ENCODE results near the gene GTPBP1. TPM values are rescaled to one million over a fixed set of nuclear protein-coding genes. Genes with fewer than 3 reads are reported as not detected.

Gene GTPBP1
- total RNA-seq, 1 experiment from 2014 or later = 16.1 TPM

GRCh38 chr22:38734421-38735100 lies 28.8 kb downstream of the GTPBP1 start:
- DNase-seq (ENCODE audit: low read depth, low spot score) = no peak
- in situ Hi-C loops (cut with HindIII; ENCODE audit: low pct_unique_long_range_greater_than_20kb, low sequenced_read_pairs) = no loop called here

GRCh38 chr22:38735126-38735464 lies 29.4 kb downstream of the GTPBP1 start:
- no peak for DNase-seq (ENCODE audit: low read depth, low spot score)
- in situ Hi-C loops (cut with HindIII; ENCODE audit: low pct_unique_long_range_greater_than_20kb, low sequenced_read_pairs) = no loop called here

DNA sequence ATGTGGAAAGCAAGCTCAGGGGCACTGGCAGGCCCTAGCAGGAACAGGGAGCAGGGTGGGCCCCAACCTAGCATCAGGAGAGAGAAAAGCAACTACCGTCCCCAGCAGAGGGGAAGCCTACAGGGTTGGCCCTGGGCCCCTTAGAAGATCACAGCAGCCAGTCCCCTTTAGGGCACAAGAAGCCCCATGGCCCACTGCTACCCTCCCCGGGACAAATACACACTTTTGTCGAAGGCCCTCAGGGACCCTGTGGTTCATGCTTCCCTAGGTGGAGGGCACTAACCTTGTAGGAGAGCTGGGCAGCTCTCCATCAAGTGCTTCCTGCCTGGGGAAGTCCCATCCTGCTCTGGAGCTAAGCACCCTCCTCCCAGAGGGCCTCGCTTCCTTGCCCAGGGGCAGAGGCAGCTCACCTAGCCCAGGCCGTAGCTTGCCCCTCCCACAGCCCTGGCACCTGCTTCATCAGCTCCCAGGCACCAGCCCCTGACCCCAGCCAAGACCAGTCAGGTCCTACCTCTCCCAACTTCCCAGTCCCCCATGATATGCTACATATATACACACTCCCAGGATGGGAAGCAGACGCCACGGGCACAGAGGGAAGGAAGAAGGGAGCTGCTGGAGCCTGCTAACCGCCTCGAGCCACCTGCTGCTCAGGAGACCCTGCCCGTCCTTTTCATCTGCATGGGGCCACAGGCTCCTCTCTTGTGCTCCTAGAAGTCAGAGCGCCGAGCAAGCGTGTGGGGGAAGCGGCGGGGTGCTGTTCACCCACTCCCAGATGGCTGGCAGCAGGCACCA lies 29.9 kb downstream of the GTPBP1 start:
- in situ Hi-C loops (cut with HindIII; ENCODE audit: low pct_unique_long_range_greater_than_20kb, low sequenced_read_pairs) = no loop called here
- no peak for DNase-seq (ENCODE audit: low read depth, low spot score)

- DNase-seq (ENCODE audit: low read depth, low spot score) = no peak
- in situ Hi-C loops (cut with HindIII; ENCODE audit: low pct_unique_long_range_greater_than_20kb, low sequenced_read_pairs) = no loop called here
Observed at GRCh38 chr22:38736257-38736570, 30.5 kb downstream of the GTPBP1 start.

GRCh38 chr22:38737302-38738060 lies 31.7 kb downstream of the GTPBP1 start:
- in situ Hi-C loops (cut with HindIII; ENCODE audit: low pct_unique_long_range_greater_than_20kb, low sequenced_read_pairs) = no loop called here
- no peak for DNase-seq (ENCODE audit: low read depth, low spot score)

DNA sequence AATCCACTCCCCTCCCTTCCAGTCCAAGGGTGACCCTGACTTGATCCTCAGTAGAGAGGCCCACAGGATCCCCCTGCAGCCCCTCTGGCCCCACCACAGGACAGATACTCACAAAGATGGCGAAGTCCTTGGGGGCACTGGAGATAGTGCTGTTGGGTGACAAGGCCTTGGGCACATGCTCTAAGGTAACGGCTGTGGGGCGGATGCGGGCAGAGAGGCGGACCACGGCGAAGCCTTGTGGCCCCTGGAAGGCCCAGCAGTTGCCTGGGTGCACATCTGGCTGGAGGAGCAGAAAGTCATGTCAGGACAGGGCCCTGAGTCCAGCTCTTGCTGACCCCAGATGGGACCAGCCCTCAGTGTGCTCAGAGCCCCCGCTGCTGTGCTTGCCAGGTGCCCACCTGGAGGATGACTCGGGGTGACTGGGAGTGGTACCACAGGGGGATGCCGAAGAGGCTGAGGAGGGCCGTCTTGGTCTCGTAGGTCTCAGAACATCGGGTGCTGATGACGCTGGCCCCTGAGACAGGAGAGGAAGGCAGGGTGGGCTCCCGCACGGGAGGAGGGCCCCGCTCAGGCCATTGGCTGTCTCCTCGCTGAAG lies 32.8 kb downstream of the GTPBP1 start:
- in situ Hi-C loops (cut with HindIII; ENCODE audit: low pct_unique_long_range_greater_than_20kb, low sequenced_read_pairs) = no loop called here

GRCh38 chr22:38739300-38740055 lies 33.7 kb downstream of the GTPBP1 start:
- no peak for DNase-seq (ENCODE audit: low read depth, low spot score)
- in situ Hi-C loops (cut with HindIII; ENCODE audit: low pct_unique_long_range_greater_than_20kb, low sequenced_read_pairs) = no loop called here

More for the DNA sequence above, 32.8 kb downstream of the GTPBP1 start:
- no peak for DNase-seq (ENCODE audit: low read depth, low spot score)

DNA sequence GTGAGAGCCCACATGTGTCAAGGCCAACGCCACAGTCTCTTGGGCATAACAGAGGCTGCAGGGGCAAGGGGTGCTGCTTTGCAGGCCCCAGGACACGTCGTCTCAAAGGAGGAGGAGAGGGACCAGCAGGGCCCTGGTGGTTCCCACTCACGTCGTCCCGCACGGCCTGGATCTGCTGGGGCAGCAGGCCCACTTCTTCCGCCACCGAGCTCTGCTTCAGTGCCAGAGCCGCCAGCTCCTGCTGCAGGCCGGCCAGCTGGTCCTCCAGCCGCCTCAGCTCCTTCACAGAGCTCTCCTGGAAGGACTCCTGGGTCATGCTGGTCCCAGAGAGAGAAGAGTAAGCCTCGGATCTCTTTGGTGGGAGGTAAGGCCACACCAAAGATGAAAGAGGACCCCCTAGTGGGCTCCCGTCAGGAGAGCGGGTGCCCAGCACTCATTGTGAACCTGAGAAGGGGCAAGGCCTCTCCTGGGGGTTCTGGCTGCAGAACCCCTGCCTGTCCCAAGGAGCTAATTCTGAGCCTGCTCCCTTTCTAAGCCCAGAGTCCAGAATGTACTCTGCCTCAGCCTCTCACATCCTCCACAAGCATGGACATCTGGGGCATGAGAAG lies 34.5 kb downstream of the GTPBP1 start:
- no peak for DNase-seq (ENCODE audit: low read depth, low spot score)
- in situ Hi-C loops (cut with HindIII; ENCODE audit: low pct_unique_long_range_greater_than_20kb, low sequenced_read_pairs) = no loop called here

GRCh38 chr22:38740754-38741153 lies 35.0 kb downstream of the GTPBP1 start:
- in situ Hi-C loops (cut with HindIII; ENCODE audit: low pct_unique_long_range_greater_than_20kb, low sequenced_read_pairs) = no loop called here
- DNase-seq (ENCODE audit: low read depth, low spot score) = no peak

GRCh38 chr22:38741166-38741565 lies 35.4 kb downstream of the GTPBP1 start:
- in situ Hi-C loops (cut with HindIII; ENCODE audit: low pct_unique_long_range_greater_than_20kb, low sequenced_read_pairs) = no loop called here
- no peak for DNase-seq (ENCODE audit: low read depth, low spot score)

GRCh38 chr22:38741576-38741975 lies 35.8 kb downstream of the GTPBP1 start:
- in situ Hi-C loops (cut with HindIII; ENCODE audit: low pct_unique_long_range_greater_than_20kb, low sequenced_read_pairs) = no loop called here
- DNase-seq (ENCODE audit: low read depth, low spot score) = no peak

DNA sequence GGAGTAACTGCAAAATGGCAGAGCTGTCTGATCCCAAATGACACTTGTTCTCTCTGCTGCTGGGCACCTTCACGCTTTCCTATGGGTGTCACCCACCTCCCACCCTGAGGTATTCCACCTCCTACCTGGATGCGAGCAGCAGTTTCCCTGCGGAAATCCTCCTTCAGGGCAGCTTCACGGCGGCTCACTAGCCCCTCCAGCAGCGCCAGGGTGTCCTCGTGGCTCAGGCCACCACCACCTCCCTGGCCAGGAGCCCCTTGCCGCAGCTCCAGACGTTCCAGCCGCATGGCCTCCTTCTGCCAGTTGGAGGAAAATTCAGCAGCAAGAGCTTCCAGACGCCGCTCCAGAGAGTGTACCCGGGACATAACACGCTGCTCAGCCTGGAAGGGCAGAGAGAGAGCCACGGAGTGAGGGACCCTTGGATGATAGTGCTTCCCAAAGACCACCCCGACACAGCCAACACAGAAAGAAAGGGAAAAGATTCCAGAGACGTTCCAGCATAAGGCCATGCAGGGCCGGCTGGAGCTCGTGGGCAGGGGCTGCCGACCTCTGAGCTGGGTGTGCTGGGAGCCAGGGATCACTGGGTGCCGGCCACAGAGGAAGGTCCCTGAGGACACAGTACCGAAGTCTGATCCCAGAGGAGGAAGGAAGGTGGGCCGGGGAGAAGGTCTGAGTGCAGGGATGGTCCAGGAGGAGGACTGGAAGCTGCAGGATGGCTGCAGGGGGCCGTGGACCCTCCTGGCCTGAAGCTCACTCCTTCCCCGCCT lies 36.6 kb downstream of the GTPBP1 start:
- in situ Hi-C loops (cut with HindIII; ENCODE audit: low pct_unique_long_range_greater_than_20kb, low sequenced_read_pairs) = no loop called here
- no peak for DNase-seq (ENCODE audit: low read depth, low spot score)

- no peak for DNase-seq (ENCODE audit: low read depth, low spot score)
- in situ Hi-C loops (cut with HindIII; ENCODE audit: low pct_unique_long_range_greater_than_20kb, low sequenced_read_pairs) = no loop called here
Observed at GRCh38 chr22:38744981-38745380, 39.2 kb downstream of the GTPBP1 start.

DNA sequence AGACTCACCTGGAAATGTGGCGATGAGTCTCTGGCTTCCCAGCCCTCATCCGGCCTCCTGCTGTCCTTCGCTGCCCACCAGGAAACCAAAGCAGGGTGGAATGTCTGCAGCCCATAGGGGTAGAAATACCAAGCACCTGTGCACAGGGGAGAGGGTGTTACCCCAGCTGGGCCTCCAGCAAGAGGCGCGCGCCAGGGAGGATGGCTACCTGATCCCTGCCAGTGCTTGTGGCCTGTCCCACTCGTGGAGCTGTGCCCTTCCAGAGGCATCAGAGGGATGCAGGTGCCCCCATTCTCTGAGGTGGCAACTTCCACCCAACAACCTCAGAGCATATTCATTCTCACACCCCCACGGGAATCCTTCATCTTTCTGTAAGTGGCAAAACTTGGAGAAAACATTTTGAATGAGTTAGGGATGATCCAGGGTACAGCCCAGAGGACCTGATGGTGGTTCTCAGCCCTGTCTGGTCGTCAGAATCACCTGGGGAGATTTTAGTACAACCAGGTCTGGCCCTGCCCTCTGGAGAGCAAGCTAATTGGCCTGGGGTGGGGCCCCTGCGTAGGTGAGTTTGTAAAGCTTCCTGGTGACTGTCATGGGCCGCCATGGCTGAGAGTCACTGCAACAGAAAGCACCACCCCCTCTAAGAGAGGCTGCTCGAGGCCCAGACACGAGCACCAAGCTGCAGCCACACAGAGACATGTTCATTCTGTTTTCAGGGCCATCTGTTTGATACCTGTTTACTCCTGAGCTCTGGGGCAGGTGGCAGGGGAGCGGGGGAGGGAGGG lies 40.1 kb downstream of the GTPBP1 start:
- in situ Hi-C loops (cut with HindIII; ENCODE audit: low pct_unique_long_range_greater_than_20kb, low sequenced_read_pairs) = no loop called here
- no peak for DNase-seq (ENCODE audit: low read depth, low spot score)

DNA sequence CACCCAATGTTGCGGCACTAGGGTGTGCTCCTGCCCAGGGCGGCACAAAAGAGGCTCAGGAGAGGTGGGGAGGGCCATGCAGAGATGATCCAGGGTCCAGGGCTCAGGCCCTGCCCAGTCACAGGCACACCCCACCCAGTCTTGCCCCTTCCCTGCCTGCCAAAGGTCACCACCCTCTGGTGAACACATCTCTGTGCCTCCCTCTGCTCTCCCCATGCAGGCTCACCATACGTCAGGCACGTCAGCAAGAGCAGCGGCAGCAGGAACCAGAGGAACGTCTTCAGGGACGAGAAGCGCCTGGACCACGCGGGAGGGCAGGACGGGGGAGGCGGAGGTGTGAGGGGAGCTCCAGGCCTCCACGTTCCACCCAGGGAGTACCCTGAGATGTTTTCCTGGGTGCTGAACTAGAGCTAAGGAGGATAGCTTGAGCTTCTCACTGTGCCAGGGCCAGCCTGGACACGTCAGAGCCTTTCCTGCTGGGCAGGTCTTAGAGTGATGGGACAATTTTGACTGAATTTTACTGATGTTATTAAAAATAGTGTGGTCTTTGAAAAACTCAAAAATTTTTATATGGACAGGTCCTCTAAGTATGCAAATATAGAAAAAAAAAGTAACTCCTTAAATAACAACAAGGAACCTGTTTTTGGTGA lies 42.9 kb downstream of the GTPBP1 start:
- no peak for DNase-seq (ENCODE audit: low read depth, low spot score)
- in situ Hi-C loops (cut with HindIII; ENCODE audit: low pct_unique_long_range_greater_than_20kb, low sequenced_read_pairs) = no loop called here

GRCh38 chr22:38750104-38750503 lies 44.4 kb downstream of the GTPBP1 start:
- in situ Hi-C loops (cut with HindIII; ENCODE audit: low pct_unique_long_range_greater_than_20kb, low sequenced_read_pairs) = no loop called here
- no peak for DNase-seq (ENCODE audit: low read depth, low spot score)

Data from SK-MEL-5 (cell line).